NCI-H510A (cell line): Measurements from ENCODE around the gene GAB1.
"Not testable (repeated sequence)": the region's sequence is repeated elsewhere in the genome, so short reads cannot be mapped to it uniquely, and the experiment has no call there.

ENCODE experiments used
- DNase-seq: peaks from one replicate; lab custom pipeline; 2025; lab: John Stamatoyannopoulos, UW

The GAB1 gene

DNA sequence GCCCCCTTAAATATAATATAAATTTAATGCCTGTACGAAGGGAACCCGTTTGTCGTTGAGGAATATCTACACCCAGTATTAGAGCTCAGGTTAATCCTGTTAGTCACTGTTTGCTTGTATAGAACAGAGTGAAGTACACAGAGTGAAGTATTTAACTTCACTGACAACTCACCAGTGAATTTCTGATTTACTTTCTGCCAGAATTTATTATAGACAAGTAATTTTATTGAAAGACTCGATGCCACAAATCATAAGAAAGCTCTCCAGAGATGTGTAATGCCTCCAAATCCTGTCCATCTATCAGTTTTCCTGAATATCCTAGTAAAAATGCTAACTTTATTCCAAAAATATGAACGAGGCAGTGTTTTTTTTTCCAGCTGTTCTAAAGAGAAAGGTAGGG, 1.6 kb downstream of the GAB1 start:
- no peak for DNase-seq

DNA sequence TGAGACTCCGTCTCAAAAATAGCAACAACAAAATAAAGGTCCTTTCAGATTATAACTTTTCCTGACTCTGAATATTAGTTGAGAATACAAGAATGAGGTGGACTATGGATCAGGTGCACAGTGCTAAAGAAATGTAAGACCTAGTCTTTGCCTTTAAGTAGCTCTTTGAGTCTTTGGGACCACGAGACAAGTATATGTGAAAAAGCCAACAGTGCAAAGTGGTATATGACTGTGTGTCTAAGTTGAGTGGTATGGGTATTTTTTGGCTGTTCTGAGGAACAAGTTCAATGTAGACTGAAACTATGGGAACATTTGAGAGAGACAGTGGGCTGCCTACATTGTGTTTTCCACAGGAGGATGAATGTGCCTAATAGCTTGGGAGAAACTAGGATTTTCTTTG, 2.8 kb downstream of the GAB1 start:
- DNase-seq = no peak

DNA sequence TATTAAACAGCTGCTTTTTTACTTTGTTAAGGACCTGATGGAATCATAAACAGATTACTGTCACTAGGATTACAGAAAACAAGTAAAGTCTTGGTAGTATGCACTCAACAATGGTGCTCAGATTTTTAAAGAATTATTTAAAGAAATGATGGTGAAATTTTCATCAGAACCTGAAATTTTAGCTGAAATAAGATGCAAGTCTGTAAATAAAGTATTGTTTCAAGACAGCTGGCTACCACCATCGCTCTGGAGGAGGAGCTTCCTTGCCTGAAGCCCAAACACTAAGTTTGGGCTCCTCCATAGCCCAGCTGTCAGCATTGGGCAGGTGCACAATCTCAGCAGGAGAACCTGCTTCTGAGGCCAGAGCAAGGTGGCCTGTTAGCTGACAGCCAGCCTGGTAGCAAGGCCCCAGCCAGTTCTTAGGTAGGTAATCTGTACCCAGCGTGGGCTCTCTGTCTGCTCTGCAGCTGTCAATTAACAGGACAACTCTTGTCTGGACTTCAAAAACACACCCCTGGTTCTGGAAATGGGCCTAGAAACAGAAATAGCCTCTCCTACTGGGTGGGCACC, 4.6 kb downstream of the GAB1 start:
- DNase-seq = no peak

DNA sequence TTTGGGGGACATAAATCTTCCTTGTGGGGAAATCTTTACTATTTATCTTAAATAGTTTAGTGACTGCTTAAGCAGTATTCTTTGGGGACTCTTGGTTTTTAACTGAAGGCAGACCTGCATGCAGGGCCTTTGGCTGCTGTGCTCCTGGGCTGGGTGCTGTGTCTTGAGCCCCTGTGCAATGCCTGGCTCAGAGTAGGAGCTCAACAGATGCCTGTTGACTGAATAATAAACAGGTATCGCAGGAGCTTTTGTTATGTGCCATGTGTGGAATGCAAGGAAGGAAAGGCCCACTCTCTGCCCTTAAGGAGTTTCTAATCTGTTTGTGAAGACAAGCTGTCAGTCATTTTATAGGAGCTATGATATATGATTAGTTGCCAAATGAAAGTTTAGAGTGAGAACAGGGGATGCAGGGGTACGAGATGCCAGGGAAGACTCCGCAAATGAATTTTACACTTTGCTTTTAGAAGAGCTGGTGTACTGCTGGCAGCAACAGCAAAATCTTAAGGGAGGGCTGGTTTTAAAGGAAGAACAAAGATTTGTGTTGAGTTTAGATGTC, 6.7 kb downstream of the GAB1 start:
- no peak for DNase-seq

DNA sequence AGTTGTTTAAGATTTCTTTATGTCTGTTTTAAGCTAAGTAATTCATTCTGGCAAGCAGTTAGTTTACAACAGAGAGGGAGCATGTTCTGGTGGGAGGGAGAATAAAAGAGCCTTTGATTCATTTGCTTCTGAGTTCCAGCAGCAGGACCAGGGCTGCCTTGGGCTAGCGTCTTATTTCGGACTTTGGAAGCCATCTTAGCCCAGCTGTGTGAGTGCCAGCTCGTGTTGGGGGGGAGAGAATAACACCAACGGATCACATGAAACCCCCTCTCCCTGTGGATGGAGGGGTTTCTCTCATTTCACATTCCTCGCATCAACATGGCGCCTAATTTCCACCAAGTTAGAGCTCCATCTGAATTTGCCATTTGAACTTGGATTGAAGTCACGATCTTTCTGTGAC, 7.4 kb downstream of the GAB1 start:
- DNase-seq = no peak

DNA sequence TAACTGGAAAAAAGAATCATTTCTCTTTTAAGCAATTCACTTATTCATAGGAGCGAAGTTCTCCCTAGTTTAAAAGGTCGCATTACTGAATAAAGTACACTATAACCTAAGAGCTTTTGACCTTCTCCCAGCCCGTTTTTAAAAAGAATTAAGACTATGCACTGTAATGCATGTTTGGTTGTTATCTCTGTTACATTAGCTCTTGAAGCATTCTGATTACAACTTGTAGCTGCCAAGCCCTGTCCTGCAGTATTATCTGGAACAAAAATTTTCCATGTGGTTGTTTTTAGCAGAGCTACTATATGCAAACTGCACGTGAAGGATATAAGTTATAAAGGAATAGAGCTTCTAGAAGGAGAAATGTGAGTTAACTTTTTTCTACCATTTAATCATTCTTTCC, 8.1 kb downstream of the GAB1 start:
- no peak for DNase-seq

DNA sequence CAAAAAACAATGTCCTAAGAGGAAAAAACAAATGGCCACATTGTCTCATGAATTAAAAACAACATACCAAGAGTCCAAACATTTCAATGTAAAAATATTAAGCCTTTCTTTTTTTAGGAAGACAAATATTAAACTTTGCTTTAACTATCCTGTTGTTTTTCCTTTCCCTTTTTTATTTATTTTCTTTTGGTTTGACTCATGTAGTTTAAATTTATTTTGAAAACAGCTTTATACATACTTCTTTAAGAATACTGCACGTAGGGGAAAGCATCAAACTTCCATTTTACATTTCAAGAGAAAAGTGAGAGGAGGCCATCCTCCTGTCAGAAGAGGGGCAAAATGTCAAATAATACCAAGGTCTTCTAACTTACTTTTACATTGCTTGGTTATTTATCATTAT, 8.7 kb downstream of the GAB1 start:
- no peak for DNase-seq

DNA sequence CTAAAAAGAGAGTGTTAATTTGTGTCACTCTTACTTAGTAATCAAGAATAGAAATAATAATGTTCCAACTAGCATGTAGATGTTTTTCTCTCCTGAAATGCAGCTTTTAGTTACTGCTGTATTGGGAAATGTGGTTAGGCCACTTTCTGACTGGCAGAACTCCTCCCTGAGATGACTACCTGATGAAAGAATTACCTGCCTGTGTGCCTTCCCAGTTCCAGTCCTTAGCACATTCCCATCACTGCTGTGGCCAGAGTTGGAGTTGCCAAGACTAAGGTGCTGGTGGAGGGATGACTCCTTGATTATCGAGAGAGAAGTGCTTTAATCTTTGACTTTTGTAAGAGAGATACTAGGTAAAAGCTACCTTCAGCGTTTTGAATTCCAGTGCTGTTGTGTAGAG, 9.5 kb downstream of the GAB1 start:
- no peak for DNase-seq

DNA sequence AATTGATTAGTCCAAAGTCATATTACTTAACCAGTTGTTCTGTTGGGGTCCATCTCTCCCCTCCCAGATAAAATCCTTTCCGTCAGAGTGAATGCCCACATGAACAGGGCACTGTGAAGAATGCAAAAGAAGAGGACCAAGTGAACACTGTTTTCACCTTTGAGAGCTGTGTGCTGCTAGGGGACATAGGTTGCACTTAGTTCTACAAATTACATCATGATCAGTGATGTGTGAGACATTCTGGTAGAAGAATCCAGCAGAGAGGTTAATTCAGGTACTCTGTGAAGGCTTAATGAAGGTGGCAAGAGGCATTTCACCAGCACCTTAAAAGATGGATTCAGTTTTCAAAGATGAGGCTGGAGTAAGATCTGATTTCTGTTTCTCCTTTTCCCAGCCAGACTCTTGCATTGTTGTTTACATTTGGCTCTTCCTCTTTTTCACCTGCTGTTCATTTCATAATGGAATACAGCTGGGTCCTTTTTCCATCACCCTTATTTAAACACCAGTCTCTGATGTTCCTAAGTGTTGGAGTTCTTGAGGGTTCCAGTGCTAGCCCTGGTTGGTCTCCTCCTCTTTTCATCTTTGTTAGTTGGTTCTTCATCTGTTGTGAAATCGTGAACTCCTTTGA, 10.9 kb downstream of the GAB1 start:
- no peak for DNase-seq

DNA sequence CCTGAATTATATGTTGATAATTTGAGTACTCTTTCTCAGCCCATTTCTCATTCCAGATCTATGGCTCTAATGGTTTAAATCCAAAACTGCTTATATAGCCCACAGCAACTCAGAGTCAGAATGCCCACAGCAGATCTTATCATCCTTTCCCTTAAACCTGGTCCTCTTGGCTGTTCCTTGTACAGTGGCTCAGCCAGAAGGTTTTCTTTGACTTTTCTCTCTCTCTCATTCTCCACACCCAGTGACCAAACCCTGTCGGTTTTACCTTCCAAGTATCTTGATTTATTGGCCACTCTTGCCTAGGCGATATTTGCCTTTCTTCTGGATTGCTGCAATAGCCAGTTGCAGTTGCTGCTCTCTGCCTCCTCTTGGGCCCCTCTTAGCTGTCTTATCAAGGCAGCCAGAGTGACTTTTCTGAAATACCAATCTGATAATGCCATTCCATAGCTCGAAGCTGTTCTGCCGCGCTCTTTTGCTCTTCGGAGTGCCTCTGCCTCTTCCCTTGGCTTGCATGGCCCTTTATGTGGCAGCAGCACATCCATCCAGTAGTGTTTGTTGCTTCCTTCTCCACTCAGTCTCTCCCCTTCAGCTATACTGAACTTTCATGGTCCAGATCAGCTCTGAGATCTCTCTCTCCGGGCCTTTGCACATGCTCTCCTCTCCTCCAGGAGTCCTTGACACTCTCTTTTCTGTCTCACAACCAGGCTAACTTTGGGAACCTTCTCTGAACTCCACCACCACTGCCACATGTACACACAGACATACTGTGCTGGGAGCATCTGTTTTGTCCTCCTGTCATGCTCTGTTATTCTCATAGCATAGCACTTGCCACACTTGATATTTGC, 11.8 kb downstream of the GAB1 start:
- no peak for DNase-seq

DNA sequence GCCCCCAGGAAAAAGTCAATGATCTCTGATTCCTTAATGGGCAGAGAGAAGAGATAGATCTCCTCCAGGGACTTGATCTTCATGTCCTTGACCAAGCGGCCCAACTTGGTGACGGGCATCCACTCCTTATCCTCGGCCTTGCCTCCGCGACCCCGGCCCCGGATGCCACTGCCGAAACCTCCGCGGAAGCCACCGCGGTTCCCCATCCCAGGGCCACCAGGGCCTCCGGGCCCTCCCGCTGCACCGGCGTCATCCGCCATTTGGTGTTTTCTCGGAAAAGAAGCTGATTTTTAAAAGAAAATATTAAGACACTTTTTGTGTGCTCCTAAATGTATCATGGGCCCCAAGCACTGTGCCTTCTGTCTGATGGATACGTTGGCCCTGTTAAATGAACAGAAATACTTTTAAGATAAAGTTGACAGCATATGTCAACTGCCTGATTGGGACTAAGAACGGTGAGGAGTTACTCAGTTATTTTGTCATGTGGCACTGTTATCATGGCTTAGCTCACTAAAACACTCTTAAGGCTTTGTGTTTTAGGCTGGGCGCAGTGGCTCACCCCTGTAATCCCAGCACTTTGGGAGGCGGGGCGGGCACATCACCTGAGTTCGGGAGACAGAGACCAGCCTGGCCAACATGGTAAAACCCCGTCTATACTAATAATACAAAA, 13.3 kb downstream of the GAB1 start:
- DNase-seq = not testable (repeated sequence)

DNA sequence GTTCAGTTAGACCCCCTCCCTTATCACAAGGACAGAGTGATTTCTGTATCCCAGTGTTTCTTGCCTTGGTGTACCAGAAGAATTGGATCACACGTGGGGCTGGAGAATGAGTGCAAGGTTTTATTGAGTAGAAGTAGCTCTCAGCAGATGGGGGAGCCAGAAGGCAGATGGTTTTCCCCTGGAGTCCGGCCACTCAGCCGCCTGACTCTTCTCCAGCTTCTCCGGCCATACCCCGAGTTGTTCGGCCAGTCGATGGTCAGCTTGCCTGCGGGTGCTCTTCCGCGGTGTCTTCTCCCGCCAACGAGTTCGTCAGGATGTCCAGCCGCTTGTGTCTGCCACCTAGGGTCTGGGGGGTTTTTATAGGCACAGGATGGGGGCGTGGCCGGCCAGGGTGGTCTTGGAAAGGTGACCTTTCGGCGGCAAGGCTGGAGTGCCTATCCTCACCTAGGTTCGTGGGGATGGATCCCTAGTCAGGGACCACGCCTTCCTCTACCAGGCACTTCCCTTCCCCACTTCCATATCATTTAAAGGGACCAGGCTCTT, 14.5 kb downstream of the GAB1 start:
- DNase-seq = no peak

DNA sequence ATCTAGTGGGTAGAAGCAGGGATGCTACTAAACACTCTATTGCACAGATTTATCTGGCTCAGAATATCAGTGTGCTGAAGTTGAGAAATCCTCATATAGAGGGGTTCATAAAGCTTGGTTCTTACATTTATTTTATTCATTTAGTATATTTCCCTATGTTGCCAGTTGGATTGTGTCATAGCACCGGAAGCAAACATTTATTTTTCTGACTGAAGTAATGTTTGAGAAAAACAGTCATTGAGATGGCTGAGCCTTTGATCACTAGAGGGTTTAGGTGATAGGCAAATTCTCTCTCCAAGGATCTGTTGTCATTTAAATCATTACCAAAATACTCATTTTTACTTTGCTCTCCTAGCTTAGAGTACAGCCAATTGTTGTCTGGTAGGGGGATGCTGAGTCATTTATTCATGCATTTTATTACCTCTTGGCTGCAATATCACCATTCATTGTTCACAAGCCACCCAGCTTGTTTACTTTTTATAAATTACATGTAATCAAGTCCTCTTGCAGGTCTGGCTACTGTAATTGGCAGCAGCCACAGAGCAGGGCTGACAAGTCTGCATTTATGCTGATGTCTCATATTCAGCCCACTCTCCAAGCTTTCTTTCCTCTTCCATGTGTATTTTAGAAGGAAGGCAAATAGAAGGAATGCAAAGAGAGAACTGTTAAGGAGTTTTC, 15.2 kb downstream of the GAB1 start:
- no peak for DNase-seq

DNA sequence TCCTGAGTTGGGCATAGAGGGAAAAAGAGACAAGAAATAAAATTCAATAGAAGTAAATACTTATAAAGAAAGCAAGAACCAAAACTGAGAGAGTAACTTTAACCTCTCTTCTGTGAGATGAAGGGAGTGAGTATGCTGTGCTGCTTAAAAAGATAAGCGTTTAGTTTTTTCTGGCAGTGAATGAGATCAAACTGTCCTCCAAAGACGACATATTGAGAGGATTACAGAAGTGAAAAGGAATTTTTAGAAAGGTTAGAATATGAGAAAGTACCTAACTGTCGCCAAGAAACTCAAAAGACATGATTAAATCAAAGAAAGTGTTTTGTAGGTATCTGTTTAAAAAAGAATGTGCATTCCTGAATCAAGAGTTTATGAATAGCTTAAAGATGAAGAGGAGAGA, 16.0 kb downstream of the GAB1 start:
- DNase-seq = no peak

DNA sequence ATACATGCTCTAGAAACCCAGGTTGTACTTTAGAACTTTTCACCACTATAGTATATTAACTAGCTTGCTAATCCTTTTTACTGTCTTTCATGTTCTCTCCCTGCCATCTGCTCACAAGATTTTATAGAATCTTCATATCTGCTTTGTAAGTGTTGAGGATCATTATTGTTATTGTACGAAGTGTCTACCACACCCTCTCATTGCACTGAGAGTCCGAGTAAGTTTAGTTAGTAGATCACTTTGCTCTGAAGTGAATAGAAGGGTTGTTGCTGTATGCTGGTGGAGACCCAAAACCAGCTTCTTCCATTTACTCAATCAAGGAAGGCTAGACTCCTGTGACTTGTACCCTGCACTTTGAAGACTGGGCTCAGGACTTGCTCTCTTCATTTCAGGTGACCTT, 17.1 kb downstream of the GAB1 start:
- no peak for DNase-seq

DNA sequence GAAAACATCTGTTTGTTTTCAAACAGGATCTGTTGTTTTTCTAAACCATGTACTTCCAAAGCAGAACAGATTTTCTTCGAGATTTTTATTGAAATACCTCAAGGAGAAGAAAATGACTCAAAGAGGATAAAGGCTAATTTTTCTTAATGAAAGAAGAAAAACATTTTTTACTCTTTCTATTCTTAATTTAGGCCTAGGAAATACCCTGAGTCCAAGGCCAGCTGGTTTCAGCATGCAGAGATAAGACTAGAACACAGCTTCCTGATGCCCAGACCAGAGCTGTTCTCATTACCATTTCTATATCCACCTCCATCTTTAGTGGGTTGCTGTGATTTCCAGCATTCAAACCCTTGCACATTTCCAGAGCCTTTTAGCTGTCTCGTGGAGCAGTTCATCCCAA, 18.3 kb downstream of the GAB1 start:
- DNase-seq = no peak

DNA sequence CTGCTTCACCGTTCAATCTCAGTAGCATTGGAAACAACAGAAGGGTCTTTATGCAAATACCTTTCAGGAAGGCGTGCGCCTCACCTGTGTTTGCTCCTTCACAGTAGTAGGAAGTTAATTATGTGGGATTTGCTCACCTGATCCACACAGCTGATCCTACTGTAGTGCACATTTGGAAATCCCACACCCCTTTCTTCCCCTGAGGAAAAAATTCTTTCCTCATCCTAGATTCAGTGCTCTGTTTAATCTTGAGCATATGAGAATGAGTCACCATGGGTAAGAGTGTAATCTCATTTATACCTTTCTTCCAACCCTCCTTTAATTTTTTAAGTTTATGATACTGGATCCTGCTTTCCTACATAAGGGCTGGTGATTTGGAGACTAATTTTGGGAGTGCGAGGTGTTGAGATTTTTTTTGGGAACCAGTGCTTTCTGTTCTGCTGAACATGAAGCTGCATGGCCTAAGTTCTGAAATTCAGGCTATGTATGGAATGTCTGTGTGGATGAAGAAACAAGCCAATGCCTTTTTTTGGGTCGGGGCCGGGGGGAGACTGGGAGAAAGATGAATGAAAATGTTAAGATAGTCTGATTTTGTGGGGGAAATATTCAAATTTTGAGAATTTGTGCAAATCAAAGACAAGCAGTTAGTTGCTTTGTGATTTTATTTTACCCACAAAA, 19.0 kb downstream of the GAB1 start:
- no peak for DNase-seq

DNA sequence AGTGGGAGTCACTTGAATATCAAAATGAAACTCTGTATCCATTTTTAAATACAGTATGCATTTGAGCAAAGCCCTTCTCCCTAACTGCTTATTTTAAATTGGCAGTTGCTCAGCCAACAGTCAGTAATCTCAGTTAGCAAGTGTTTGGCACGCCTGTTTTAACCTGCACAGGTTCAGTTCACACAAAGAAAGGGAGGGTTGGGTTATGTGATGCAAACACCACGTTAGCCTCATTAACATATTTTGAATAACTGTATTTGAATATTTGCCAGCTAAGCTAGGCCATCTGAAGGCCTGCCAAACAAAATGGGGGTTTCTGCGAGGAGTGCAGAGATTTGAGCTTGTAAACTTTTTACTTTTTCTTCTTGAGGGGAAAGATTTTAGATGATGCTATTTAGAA, 19.8 kb downstream of the GAB1 start:
- DNase-seq = no peak

DNA sequence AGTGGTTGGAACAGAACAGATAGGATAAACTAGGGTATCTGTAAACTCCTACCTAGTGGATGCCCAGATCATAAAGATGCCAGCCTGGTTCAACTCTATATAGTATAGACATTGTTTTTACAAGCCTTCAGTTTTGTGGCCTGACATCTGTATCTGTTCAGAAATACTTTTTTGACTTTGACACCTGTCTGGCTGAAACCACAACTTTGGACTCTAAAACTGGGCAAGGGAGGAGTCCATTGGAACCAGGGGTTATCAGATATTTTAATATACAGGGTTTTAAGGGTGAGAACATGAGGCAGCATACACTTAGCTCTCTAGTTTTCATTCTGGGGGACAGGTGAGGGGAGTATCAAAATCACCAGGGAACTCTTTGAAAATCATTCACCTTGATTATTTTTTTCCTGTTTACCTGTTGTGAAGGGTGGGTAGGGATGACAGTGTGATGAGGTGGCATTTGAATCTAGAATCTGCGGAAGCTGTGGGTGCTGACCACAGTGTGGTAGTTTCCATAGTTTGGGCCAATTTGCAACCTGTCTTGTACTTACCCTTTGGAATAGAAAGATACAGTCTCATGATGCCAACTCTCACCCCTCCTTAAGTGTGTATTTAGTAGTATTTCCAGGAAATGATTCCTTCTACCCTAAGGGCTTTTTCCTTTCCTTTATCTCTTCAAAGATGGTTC, 20.6 kb downstream of the GAB1 start:
- DNase-seq = no peak

DNA sequence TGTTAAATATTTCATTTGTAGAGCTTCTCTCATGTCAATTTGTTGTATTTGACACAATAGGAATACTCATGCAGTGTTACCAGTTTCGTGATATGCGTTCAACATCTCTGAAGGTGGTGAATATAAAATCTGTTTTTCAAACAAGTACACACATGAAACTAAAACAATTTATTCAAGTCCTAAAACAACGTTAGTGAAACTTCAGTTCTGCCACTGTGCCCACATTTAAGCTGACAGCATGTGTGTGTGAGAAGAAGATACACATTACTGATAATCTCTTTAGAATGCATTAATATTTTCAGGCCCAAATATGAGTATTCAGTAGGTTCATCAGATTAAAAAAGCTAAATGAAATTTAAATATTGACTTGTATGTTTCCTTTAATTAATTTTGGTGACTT, 21.7 kb downstream of the GAB1 start:
- no peak for DNase-seq
